DMS 273 (cell line): ENCODE measurements around the gene C10orf71.

Source experiments
- DNase-seq: peaks from one replicate; lab custom pipeline; 2025; ENCODE audit not compliant: unreplicated experiment; lab: John Stamatoyannopoulos, UW

C10orf71 gene

DNA sequence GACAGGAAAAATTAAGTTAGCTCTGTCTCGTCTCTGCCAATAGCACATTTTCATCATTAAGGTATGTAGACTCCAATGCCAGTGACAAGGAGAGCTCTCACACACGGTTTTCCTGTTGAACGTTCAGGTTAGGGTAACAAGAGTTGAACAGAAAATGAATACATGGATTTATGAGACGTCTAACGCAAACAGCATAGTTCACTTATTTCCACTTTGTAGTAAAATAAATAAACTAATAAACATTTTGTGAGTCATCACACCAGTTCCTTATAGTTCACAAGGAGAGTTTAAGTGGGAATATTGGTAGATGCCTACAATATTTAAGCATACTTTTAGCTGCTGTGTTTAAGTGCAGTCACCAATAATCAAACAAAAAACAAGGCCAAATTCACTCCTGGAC, 75.8 kb downstream of the C10orf71 start:
- no peak for DNase-seq

DNA sequence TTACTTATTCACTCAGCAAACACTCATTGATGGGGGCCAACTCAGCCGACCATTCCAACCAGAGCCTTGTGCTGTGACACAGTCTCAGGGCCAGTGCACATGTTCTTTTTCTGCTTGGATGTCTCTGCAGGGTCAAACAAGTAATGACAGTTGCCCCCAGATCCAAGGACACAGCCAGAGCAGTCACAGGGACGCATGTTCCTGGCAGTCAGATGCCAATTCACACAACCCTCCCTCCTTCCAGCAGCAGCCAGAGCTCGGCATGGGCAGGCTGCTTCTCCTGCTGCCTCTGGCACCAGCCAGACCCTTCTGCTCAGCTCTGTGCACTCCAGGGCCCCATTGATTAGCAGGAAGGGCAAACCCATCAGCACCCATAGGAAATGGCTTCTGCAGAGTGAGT, 76.6 kb downstream of the C10orf71 start:
- no peak for DNase-seq
